PFSK-1 (cell line): ENCODE results near the gene COLQ.

ENCODE experiments used
- POLR2AphosphoS5 ChIP-seq: IDR thresholded peaks from 2 replicates; pipeline ENCODE4 v1.6.1; 2012; ENCODE audit warnings: low read depth, mild to moderate bottlenecking, control low read depth, low read length, moderate library complexity
- SIN3A ChIP-seq: IDR thresholded peaks from 2 replicates; pipeline ENCODE4 v1.6.1; 2012; ENCODE audit warnings: mild to moderate bottlenecking, low read length, moderate library complexity, borderline replicate concordance; ENCODE audit not compliant: insufficient read depth
- TAF1 ChIP-seq: IDR thresholded peaks from 2 replicates; pipeline ENCODE4 v1.6.1; 2012; ENCODE audit warnings: low read length, control low read depth, borderline replicate concordance; ENCODE audit not compliant: insufficient read depth
- TF ChIP-seq, protein P1 (sequence below), 2 experiments: IDR thresholded peaks; 2 replicates each; pipeline versions ENCODE4 v1.6.1 to v1.8.0; 2011 to 2012; ENCODE audit warnings: low read depth in 2 of 2, low read length in 2 of 2, control low read depth in 1 of 2, inconsistent platforms in 1 of 2, mild to moderate bottlenecking in 1 of 2, moderate library complexity in 1 of 2; ENCODE audit not compliant: insufficient read depth in 1 of 2

GRCh38 chr3:15462451-15462850 lies 59.1 kb downstream of the COLQ start:
- TF ChIP-seq POLR2AphosphoS5 (no peak), SIN3A (no peak), TAF1 (no peak)
- TF ChIP-seq, protein P1, sequence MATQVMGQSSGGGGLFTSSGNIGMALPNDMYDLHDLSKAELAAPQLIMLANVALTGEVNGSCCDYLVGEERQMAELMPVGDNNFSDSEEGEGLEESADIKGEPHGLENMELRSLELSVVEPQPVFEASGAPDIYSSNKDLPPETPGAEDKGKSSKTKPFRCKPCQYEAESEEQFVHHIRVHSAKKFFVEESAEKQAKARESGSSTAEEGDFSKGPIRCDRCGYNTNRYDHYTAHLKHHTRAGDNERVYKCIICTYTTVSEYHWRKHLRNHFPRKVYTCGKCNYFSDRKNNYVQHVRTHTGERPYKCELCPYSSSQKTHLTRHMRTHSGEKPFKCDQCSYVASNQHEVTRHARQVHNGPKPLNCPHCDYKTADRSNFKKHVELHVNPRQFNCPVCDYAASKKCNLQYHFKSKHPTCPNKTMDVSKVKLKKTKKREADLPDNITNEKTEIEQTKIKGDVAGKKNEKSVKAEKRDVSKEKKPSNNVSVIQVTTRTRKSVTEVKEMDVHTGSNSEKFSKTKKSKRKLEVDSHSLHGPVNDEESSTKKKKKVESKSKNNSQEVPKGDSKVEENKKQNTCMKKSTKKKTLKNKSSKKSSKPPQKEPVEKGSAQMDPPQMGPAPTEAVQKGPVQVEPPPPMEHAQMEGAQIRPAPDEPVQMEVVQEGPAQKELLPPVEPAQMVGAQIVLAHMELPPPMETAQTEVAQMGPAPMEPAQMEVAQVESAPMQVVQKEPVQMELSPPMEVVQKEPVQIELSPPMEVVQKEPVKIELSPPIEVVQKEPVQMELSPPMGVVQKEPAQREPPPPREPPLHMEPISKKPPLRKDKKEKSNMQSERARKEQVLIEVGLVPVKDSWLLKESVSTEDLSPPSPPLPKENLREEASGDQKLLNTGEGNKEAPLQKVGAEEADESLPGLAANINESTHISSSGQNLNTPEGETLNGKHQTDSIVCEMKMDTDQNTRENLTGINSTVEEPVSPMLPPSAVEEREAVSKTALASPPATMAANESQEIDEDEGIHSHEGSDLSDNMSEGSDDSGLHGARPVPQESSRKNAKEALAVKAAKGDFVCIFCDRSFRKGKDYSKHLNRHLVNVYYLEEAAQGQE (IDR thresholded peaks at IDR 0.05; ENCODE audit: insufficient read depth in 1 of 2, low read depth in 2 of 2, low read length in 2 of 2): no peak
